ENCODE data around the gene CDK6. TPM values are rescaled to one million over a fixed set of nuclear protein-coding genes. Genes with fewer than 3 reads are reported as not detected.

The CDK6 gene
- total and polyA plus RNA-seq, 10 of the 15 experiments (the other 5 are each of a cell fraction or from before 2014, with no cell fraction given) = 8.0 to 118 (median 45.8) TPM

GRCh38 chr7:92802406-92802805 lies 34.0 kb downstream of the CDK6 start:
- H3K4me3 ChIP-seq = no peak overlapping the region
- ChIA-PET CTCF (interaction anchor here (1.1 kb wide), 1 partner anchor 9 kb away, joined by 3 read pairs; no protein-coding TSS in a partner anchor), SMC1A (ENCODE audit: uncharacterized antibody, unreplicated experiment) (interaction anchor here (0.8 to 2.5 kb wide), 4 partner anchors 10 to 60 kb away, joined by 3 to 8 read pairs (median 4); no protein-coding TSS in a partner anchor), RAD21 (ENCODE audit: unreplicated experiment) (interaction anchor here (1.0 to 1.8 kb wide), 3 partner anchors 12 to 81 kb away, joined by 3 to 4 read pairs (median 3); no protein-coding TSS in a partner anchor), POLR2A (interaction anchor here (1.8 kb wide), 1 partner anchor 17 kb away, joined by 4 read pairs; no protein-coding TSS in a partner anchor)
- no peaks in the 10 kb centered on the region for H3K27me3 ChIP-seq (replicated peaks in 1 of 2; ENCODE audit: control insufficient read depth in 2 of 2, insufficient read depth in 2 of 2, low read length in 1 of 2)
- WGBS (ENCODE audit: insufficient coverage, insufficient replicate concordance, low lambda C conversion rate, missing lambda C conversion rate) = 99% methylated on average over 4 of the region's 4 CpGs
- H3K9me3 ChIP-seq (replicated peaks; ENCODE audit: control insufficient read depth, insufficient read depth, low read length) = no peaks in the 10 kb centered on the region; the same call in 1 of the 3 replicates
- in situ Hi-C loops (cut with MboI) (no loop called here), intact Hi-C loops (cut with micrococcal nuclease; ENCODE audit: unreplicated experiment) (no loop called here)
- peaks cover 55% of the 10 kb centered on the region for H3K79me2 ChIP-seq (ENCODE audit: control insufficient read depth, insufficient read depth, low read length)
- H3K27ac ChIP-seq (ENCODE audit: control insufficient read depth, insufficient read depth) = no peak overlapping the region
- H4K20me1 ChIP-seq (ENCODE audit: control insufficient read depth, insufficient read depth) = no peaks in the 10 kb centered on the region
- FAIRE-seq (no peak), DNase-seq (ENCODE audit: low read depth, low spot score) (no peak), ATAC-seq (no peak)
- H3K4me1 ChIP-seq (ENCODE audit: control insufficient read depth, insufficient read depth, low read length) = peaks cover 8% of the 10 kb centered on the region
- no TSS peak for BruUV-seq (replicated peaks)
- H3K36me3 ChIP-seq (ENCODE audit: control insufficient read depth in 2 of 2, insufficient read depth in 2 of 2, low read length in 1 of 2) = peaks cover 0 to 15% of the 10 kb centered on the region in 2 experiments; a peak in 3 of 4 replicates
- H2AFZ ChIP-seq (ENCODE audit: control insufficient read depth, low read depth, low read length) = no peak overlapping the region
- H3K4me2 ChIP-seq (ENCODE audit: control insufficient read depth, insufficient read depth) = no peak overlapping the region
- no peak overlapping the region for H3K9ac ChIP-seq (ENCODE audit: control insufficient read depth, insufficient read depth, low read length)
- TF ChIP-seq ZNF274 (IDR thresholded peaks at IDR 0.05; ENCODE audit: insufficient read depth, insufficient read length) = no peak
- TF ChIP-seq, protein P1, sequence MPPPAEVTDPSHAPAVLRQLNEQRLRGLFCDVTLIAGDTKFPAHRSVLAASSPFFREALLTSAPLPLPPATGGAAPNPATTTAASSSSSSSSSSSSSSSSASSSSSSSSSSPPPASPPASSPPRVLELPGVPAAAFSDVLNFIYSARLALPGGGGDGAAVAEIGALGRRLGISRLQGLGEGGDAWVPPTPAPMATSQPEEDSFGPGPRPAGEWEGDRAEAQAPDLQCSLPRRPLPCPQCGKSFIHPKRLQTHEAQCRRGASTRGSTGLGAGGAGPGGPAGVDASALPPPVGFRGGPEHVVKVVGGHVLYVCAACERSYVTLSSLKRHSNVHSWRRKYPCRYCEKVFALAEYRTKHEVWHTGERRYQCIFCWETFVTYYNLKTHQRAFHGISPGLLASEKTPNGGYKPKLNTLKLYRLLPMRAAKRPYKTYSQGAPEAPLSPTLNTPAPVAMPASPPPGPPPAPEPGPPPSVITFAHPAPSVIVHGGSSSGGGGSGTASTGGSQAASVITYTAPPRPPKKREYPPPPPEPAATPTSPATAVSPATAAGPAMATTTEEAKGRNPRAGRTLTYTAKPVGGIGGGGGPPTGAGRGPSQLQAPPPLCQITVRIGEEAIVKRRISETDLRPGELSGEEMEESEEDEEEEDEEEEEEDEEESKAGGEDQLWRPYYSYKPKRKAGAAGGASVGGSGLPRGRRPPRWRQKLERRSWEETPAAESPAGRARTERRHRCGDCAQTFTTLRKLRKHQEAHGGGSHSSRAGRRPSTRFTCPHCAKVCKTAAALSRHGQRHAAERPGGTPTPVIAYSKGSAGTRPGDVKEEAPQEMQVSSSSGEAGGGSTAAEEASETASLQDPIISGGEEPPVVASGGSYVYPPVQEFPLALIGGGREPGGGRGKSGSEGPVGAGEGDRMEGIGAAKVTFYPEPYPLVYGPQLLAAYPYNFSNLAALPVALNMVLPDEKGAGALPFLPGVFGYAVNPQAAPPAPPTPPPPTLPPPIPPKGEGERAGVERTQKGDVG (CRISPR knock-in tag; IDR thresholded peaks at IDR 0.05) = no peak
- no peak for TF ChIP-seq RAD51 (IDR thresholded peaks at IDR 0.05)
- no peak for TF ChIP-seq CUX1 (IDR thresholded peaks at IDR 0.05; ENCODE audit: insufficient replicate concordance, low read depth, low read length)
- TF ChIP-seq PML (IDR thresholded peaks at IDR 0.05; ENCODE audit: low read length) = no peak
- TF ChIP-seq EZH2 (IDR thresholded peaks at IDR 0.05; ENCODE audit: borderline replicate concordance, control insufficient read depth, low read depth, low read length) = no peak
- no peak for TF ChIP-seq IKZF2 (IDR thresholded peaks at IDR 0.05)
- TF ChIP-seq ZNF207 (IDR thresholded peaks at IDR 0.05; ENCODE audit: borderline replicate concordance) = no peak
- TF ChIP-seq BCL11A (IDR thresholded peaks at IDR 0.05; ENCODE audit: low read depth, low read length) = no peak
- no peak for TF ChIP-seq RBBP5 (conservative IDR thresholded peaks at IDR 0.05)
- no peak for TF ChIP-seq TARDBP (IDR thresholded peaks at IDR 0.05; ENCODE audit: borderline replicate concordance)
- no peak for TF ChIP-seq PAX8 (IDR thresholded peaks at IDR 0.05)
- TF ChIP-seq KAT2A (conservative IDR thresholded peaks at IDR 0.05; ENCODE audit: control insufficient read depth, low read depth, low read length) = no peak
- no peak for TF ChIP-seq CBX3 (IDR thresholded peaks at IDR 0.05; ENCODE audit: borderline replicate concordance, low read depth)
- no peak for TF ChIP-seq IKZF1 (conservative IDR thresholded peaks at IDR 0.05)
- TF ChIP-seq TBL1XR1 (IDR thresholded peaks at IDR 0.05; ENCODE audit: low read depth, low read length) = no peak

Data from GM12878 (cell line).